Lower lobe of right lung (tissue), 2 donors: Measurements from ENCODE around the gene ESF1. TPM values are rescaled to one million over a fixed set of nuclear protein-coding genes. Genes with fewer than 3 reads are reported as not detected.

ENCODE experiments used
- ATAC-seq, 2 donors: fragments of 200-7000 bp; cut with Tn5 transposase; one replicate each; pipeline ENCODE4 v1.9.1; 2020 to 2022; ENCODE audit warnings: mild to moderate bottlenecking in 2 of 2, moderate library complexity in 2 of 2
- DNase-seq: peaks from one replicate; pipeline ENCODE4 v3.0.0-alpha.2; 2020
- H3K27ac ChIP-seq: fragments of 200-600 bp; one replicate; pipeline ENCODE4 v1.8.0; 2022
- H3K27me3 ChIP-seq: fragments of 200-600 bp; one replicate; pipeline ENCODE4 v1.8.0; 2022; ENCODE audit warnings: low read depth
- H3K36me3 ChIP-seq: fragments of 200-600 bp; one replicate; pipeline ENCODE4 v1.8.0; 2022; ENCODE audit warnings: mild to moderate bottlenecking
- H3K4me1 ChIP-seq: fragments of 200-600 bp; one replicate; pipeline ENCODE4 v1.8.0; 2022
- H3K4me3 ChIP-seq: fragments of 200-600 bp; one replicate; pipeline ENCODE4 v1.8.0; 2022; ENCODE audit warnings: mild to moderate bottlenecking
- H3K9me3 ChIP-seq: fragments of 200-600 bp; one replicate; pipeline ENCODE4 v1.8.0; 2022
- intact Hi-C: fragments of 100-400 bp; cut with DNase I; formaldehyde crosslinking; loops from one replicate; pipeline ENCODE4 v1.11.0; 2022
- total RNA-seq: library from RNA; stranded (reverse); fragmentation: NEBNext Ultra II Directional; extraction: Animal tissue kit (Norgen Biotek cat#: 25700); gene quantifications from one replicate; pipeline ENCODE4 v1.2.1, GENCODE V29; 2021
- TF ChIP-seq, protein P1 (sequence below): fragments of 200-600 bp; IDR thresholded peaks from one replicate; pipeline ENCODE4 v1.8.0; 2022; ENCODE audit warnings: antibody characterized with exemption, mild to moderate bottlenecking
- donor health status: DM: no; HTN: yes; CAD: no; lungs with severe emphysema.

Gene ESF1
- total RNA-seq, 1 donor from 2014 or later: 12.4 TPM

DNA sequence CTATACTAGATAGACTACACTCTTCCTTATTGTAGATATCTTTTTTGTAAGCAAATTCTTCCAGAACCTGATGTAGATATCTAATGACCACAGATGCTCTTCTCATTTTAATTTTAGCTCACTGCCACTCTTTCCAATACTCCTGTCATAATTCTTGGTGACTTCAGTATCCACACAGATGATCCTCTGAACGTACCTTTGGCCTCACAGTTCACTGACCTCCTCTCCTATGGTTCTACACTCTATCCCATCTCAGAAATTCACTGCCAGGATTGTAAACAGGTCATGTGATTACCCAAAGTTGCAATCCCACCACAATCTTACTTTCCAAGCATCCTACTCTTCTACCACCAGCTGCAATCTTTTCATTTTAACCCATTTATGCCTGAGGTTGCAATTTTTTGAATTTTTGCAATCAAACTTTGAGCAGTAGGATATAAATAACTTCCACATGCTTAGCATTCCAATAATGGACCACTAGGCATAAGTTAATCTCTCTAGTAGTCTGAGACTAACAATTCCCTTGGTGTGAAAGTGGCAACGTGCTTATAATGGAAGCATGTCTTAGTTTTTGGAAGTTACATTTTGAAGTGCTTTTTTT, 31.2 kb downstream of the ESF1 start:
- TF ChIP-seq, protein P1, sequence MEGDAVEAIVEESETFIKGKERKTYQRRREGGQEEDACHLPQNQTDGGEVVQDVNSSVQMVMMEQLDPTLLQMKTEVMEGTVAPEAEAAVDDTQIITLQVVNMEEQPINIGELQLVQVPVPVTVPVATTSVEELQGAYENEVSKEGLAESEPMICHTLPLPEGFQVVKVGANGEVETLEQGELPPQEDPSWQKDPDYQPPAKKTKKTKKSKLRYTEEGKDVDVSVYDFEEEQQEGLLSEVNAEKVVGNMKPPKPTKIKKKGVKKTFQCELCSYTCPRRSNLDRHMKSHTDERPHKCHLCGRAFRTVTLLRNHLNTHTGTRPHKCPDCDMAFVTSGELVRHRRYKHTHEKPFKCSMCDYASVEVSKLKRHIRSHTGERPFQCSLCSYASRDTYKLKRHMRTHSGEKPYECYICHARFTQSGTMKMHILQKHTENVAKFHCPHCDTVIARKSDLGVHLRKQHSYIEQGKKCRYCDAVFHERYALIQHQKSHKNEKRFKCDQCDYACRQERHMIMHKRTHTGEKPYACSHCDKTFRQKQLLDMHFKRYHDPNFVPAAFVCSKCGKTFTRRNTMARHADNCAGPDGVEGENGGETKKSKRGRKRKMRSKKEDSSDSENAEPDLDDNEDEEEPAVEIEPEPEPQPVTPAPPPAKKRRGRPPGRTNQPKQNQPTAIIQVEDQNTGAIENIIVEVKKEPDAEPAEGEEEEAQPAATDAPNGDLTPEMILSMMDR: no peak
- ATAC-seq (no peak), DNase-seq (no peak)
- no peak overlapping the region for H3K27ac ChIP-seq
- H3K9me3 ChIP-seq: no peaks in the 10 kb centered on the region
- H3K27me3 ChIP-seq: no peaks in the 10 kb centered on the region
- H3K36me3 ChIP-seq: peaks cover 41% of the 10 kb centered on the region
- no peaks in the 10 kb centered on the region for H3K4me1 ChIP-seq
- H3K4me3 ChIP-seq: no peak overlapping the region
- intact Hi-C loops: no loop called here

DNA sequence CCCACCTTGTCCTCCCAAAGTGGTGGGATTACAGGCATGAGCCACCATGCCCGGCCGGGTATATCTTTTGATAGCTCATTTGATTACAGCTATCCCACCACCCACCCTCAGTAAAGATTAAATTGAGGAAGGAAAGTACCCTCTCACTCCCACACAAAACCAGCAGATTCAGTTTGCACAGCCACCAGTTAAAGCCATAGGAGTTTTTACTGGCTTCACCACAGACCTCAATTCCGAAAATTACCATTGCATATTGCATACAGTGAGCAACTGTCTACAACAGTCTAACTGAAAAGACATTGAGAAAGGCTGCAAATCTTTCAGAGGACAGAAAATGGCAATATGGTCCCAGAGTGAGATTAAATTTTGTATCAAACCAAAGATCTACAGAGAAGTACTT, 34.9 kb downstream of the ESF1 start:
- Histone ChIP-seq H3K4me1 (no peaks in the 10 kb centered on the region), H3K9me3 (no peaks in the 10 kb centered on the region), H3K36me3 (peaks cover 9% of the 10 kb centered on the region), H3K4me3 (no peak overlapping the region), H3K27ac (no peak overlapping the region), H3K27me3 (no peaks in the 10 kb centered on the region)
- DNase-seq (no peak), ATAC-seq (no peak)
- TF ChIP-seq, protein P1: no peak
- intact Hi-C loops: no loop called here

DNA sequence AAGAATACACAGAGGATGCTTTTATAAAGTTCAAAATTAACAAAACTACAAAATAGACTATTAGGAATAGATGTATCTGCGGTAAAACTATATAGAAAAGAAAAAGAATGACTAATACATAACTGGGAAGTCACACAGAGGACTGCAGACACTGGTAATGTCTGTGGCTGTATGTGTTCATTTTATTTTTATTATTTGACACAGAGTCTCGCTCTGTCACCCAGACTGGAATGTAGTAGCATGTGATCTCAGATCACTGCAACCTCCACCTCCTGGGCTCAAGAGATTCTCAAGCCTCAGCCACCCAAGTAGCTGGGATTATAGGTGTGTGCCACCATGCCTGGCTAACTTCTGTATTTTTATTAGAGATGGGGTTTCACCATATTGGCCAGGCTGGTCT, 38.9 kb downstream of the ESF1 start:
- no peaks in the 10 kb centered on the region for H3K4me1 ChIP-seq
- H3K27me3 ChIP-seq: no peaks in the 10 kb centered on the region
- H3K27ac ChIP-seq: no peak overlapping the region
- DNase-seq (no peak), ATAC-seq (no peak)
- H3K36me3 ChIP-seq: peaks cover 4% of the 10 kb centered on the region
- intact Hi-C loops: no loop called here
- TF ChIP-seq, protein P1: no peak
- H3K9me3 ChIP-seq: no peaks in the 10 kb centered on the region
- no peak overlapping the region for H3K4me3 ChIP-seq

DNA sequence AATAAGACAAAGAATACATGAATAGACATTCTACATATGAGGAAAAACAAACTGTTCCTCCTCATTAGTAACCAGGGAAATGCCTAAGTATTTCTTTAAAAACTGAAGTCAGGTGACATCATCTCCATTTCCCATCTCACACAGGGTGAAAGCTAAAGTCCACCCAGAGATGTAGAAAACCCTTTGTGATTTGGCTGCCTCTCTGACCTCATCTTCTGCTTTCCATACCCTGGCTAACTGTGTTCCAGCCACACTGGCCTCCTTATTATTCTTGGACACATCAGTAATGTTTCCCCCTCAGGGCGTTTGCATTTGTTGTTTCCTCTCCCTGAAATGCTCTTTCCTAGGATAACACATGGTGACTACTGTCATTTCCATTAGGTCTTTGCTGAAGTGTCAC, 40.4 kb downstream of the ESF1 start:
- Histone ChIP-seq H3K4me3 (no peak overlapping the region), H3K4me1 (no peaks in the 10 kb centered on the region), H3K36me3 (no peaks in the 10 kb centered on the region), H3K27ac (no peak overlapping the region), H3K27me3 (no peaks in the 10 kb centered on the region), H3K9me3 (no peaks in the 10 kb centered on the region)
- ATAC-seq: no peak
- DNase-seq: no peak
- TF ChIP-seq, protein P1: no peak
- intact Hi-C loops: no loop called here

DNA sequence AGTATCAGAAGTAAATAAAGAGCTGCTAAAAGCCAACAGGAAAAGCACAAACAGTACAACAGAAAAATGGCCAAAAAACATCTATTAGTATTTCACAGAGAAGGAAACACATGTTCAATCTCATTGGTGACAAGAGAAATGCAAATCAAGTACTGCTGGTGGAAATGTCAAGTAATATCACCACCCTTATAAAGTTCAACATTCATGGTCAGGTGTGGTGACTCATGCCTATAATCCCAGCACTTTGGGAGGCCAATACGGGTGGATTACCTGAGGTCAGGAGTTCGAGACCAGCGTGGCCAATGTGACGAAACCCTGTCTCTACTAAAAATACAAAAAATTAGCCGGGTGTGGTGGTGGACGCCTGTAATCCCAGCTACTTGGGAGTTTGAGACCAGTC, 42.8 kb downstream of the ESF1 start:
- intact Hi-C loops: no loop called here
- no peak for DNase-seq

More for the DNA sequence above, 42.8 kb downstream of the ESF1 start:
- Histone ChIP-seq H3K36me3 (no peaks in the 10 kb centered on the region), H3K4me1 (no peaks in the 10 kb centered on the region), H3K9me3 (no peaks in the 10 kb centered on the region), H3K27ac (no peak overlapping the region), H3K27me3 (no peaks in the 10 kb centered on the region), H3K4me3 (no peak overlapping the region)
- no peak for ATAC-seq
- TF ChIP-seq, protein P1: no peak
